GM19328 (cell line): ENCODE results near the gene MPDU1.
A peak's percentile ranks its signal among the peaks of the same experiment; 100 is the strongest.
"Not testable (repeated sequence)": the region's sequence is repeated elsewhere in the genome, so short reads cannot be mapped to it uniquely, and the experiment has no call there.

Source experiments
- ATAC-seq: cut with Tn5 transposase; IDR thresholded peaks from one replicate; pipeline ENCODE4 v1.9.1; 2021; ENCODE audit warnings: mild to moderate bottlenecking, moderate library complexity; ENCODE audit not compliant: unreplicated experiment

The MPDU1 gene

GRCh38 chr17:7614425-7615264 is 31.0 kb downstream of the MPDU1 start, which contains the start of gene FXR2:
TSS of gene FXR2 (minus strand) at chr17:7614897. CDS start at chr17:7614532, 365 bp downstream.
- ATAC-seq = peak; percentile 87

- ATAC-seq = no peak
Measured at GRCh38 chr17:7615265-7615747, 31.7 kb downstream of the MPDU1 start.

- ATAC-seq = no peak
Measured at GRCh38 chr17:7618608-7619007, 35.0 kb downstream of the MPDU1 start.

GRCh38 chr17:7620835-7621234 is 37.2 kb downstream of the MPDU1 start:
- ATAC-seq = no peak

GRCh38 chr17:7623661-7624060 is 40.0 kb downstream of the MPDU1 start:
- ATAC-seq = no peak

GRCh38 chr17:7625749-7626148 is 42.1 kb downstream of the MPDU1 start:
- ATAC-seq = not testable (repeated sequence)

- no peak for ATAC-seq
Measured at GRCh38 chr17:7626307-7626706, 42.7 kb downstream of the MPDU1 start.

- ATAC-seq = no peak
Measured at GRCh38 chr17:7626956-7627249, 43.3 kb downstream of the MPDU1 start.

GRCh38 chr17:7627250-7628121 is 43.8 kb downstream of the MPDU1 start, which contains the start of gene SAT2:
TSS of gene SAT2 (minus strand) at chr17:7627821. CDS start at chr17:7627635, 186 bp downstream.
- ATAC-seq = peak; percentile 78

- ATAC-seq = no peak
Measured at GRCh38 chr17:7629939-7630571, 46.4 kb downstream of the MPDU1 start, which contains the start of gene SHBG. TSS of gene SHBG (plus strand) at chr17:7630135. CDS start at chr17:7630173, 38 bp downstream.

- no peak for ATAC-seq
Measured at GRCh38 chr17:7631398-7632380, 48.0 kb downstream of the MPDU1 start.

- ATAC-seq = no peak
Measured at GRCh38 chr17:7632492-7632894, 48.8 kb downstream of the MPDU1 start.

GRCh38 chr17:7633093-7633492 is 49.4 kb downstream of the MPDU1 start:
- no peak for ATAC-seq

- no peak for ATAC-seq
Measured at GRCh38 chr17:7634384-7634783, 50.7 kb downstream of the MPDU1 start.

GRCh38 chr17:7636163-7636562 is 52.5 kb downstream of the MPDU1 start:
- no peak for ATAC-seq
